NT2/D1 (cell line): ENCODE results near the gene ASIC2.

ENCODE experiments used
- SUZ12 ChIP-seq: IDR thresholded peaks from 2 replicates; pipeline ENCODE4 v1.6.1; 2011; ENCODE audit not compliant: insufficient read length, insufficient read depth; ENCODE audit errors: extremely low read depth
- YY1 ChIP-seq: IDR thresholded peaks from 2 replicates; pipeline ENCODE4 v1.6.1; 2011; ENCODE audit not compliant: insufficient read length, insufficient read depth
- ZNF274 ChIP-seq: IDR thresholded peaks from 2 replicates; pipeline ENCODE4 v1.6.1; 2011; ENCODE audit warnings: mild to moderate bottlenecking, low read depth, low read length

- TF ChIP-seq ZNF274 (no peak), YY1 (no peak), SUZ12 (no peak)
These were observed 26.5 kb downstream of the ASIC2 start for GRCh38 chr17:33266611-33267010.
